IMR-90 (cell line): ENCODE measurements around the gene TRAPPC3L. TPM values are rescaled to one million over a fixed set of nuclear protein-coding genes. Genes with fewer than 3 reads are reported as not detected.

ENCODE experiments used
- ATAC-seq: fragments of 200-7000 bp; cut with Tn5 transposase; 2 replicates; pipeline ENCODE4 v1.9.1; 2020; ENCODE audit warnings: low read depth, mild to moderate bottlenecking, moderate library complexity
- BruUV-seq: library from RNA; stranded (reverse); fragments of 400-500 nt; replicated peaks from 2 replicates; lab custom pipeline; 2021; lab: Mats Ljungman, UMichigan
- CTCF ChIA-PET: fragments of 300-600 bp; formaldehyde crosslinking; extraction: SDS; loops from one replicate; lab custom pipeline; 2021; ENCODE audit warnings: antibody characterized with exemption; lab: Yijun Ruan, JAX
- POLR2A ChIA-PET: fragments of 300-600 bp; sonication (Branson Sonifier 250); formaldehyde crosslinking; loops from one replicate; lab custom pipeline; 2022; ENCODE audit warnings: antibody characterized with exemption; ENCODE audit not compliant: unreplicated experiment; lab: Charles Lee
- DNase-seq: peaks from one replicate; pipeline ENCODE4 v3.0.0; 2013
- H2AFZ ChIP-seq: replicated peaks from 2 replicates; pipeline ENCODE3; 2013; ENCODE audit warnings: low read length, mild to moderate bottlenecking; ENCODE audit not compliant: poor library complexity
- H2AK5ac ChIP-seq: 2 replicates; pipeline ENCODE4 v1.6.1; 2013; ENCODE audit warnings: low read depth, low read length, inconsistent platforms
- H2AK9ac ChIP-seq: replicated peaks from 2 replicates; pipeline ENCODE3; 2013; ENCODE audit warnings: mild to moderate bottlenecking, low read depth, low read length, moderate library complexity; ENCODE audit not compliant: poor library complexity
- H2BK120ac ChIP-seq: 2 replicates; pipeline ENCODE4 v1.6.1; 2013; ENCODE audit warnings: low read depth, low read length, inconsistent platforms
- H2BK15ac ChIP-seq: 3 replicates; pipeline ENCODE4 v1.6.1; 2013; ENCODE audit warnings: low read depth, low read length, inconsistent platforms
- H2BK20ac ChIP-seq: 2 replicates; pipeline ENCODE4 v1.6.1; 2013; ENCODE audit warnings: low read depth, mild to moderate bottlenecking, inconsistent platforms, low read length, moderate library complexity
- H2BK5ac ChIP-seq: 2 replicates; pipeline ENCODE4 v1.6.1; 2013; ENCODE audit warnings: mild to moderate bottlenecking, low read depth, low read length, inconsistent platforms; ENCODE audit not compliant: poor library complexity, severe bottlenecking
- H3K14ac ChIP-seq: replicated peaks from 2 replicates; pipeline ENCODE4 v1.6.1; 2013; ENCODE audit warnings: low read depth, low read length, inconsistent platforms
- H3K18ac ChIP-seq: 2 replicates; pipeline ENCODE4 v1.6.1; 2013; ENCODE audit warnings: low read depth, low read length, control low read depth
- H3K23ac ChIP-seq: 2 replicates; pipeline ENCODE4 v1.6.1; 2013; ENCODE audit warnings: low read depth, low read length, inconsistent platforms
- H3K27ac ChIP-seq: 2 replicates; pipeline ENCODE4 v1.5.1; 2013; ENCODE audit warnings: mild to moderate bottlenecking, control low read depth, low read length; ENCODE audit not compliant: insufficient read depth
- H3K27me3 ChIP-seq: 2 replicates; pipeline ENCODE4 v1.6.1; 2013; ENCODE audit warnings: low read length; ENCODE audit not compliant: control insufficient read depth, insufficient read depth
- H3K36me3 ChIP-seq: 2 replicates; pipeline ENCODE4 v1.6.1; 2013; ENCODE audit warnings: low read length, mixed read lengths; ENCODE audit not compliant: control insufficient read depth, insufficient read depth
- H3K4ac ChIP-seq: 2 replicates; pipeline ENCODE4 v1.6.1; 2013; ENCODE audit warnings: low read depth, low read length, inconsistent platforms
- H3K4me1 ChIP-seq: 2 replicates; pipeline ENCODE4 v1.6.1; 2013; ENCODE audit warnings: low read length, mixed read lengths; ENCODE audit not compliant: control insufficient read depth, insufficient read depth
- H3K4me2 ChIP-seq: 2 replicates; pipeline ENCODE4 v1.6.1; 2013; ENCODE audit warnings: low read depth, mild to moderate bottlenecking, control low read depth, low read length, moderate library complexity
- H3K4me3 ChIP-seq: 2 replicates; pipeline ENCODE4 v1.5.1; 2013; ENCODE audit warnings: low read depth, mild to moderate bottlenecking, control low read depth, low read length, moderate library complexity; ENCODE audit not compliant: insufficient read depth
- H3K56ac ChIP-seq: 2 replicates; pipeline ENCODE4 v1.6.1; 2013; ENCODE audit warnings: low read length, inconsistent platforms; ENCODE audit not compliant: insufficient read depth; ENCODE audit errors: extremely low read depth
- H3K79me1 ChIP-seq, 2 experiments: 2 replicates each; pipeline ENCODE4 v1.6.1; 2013; ENCODE audit warnings: low read length in 2 of 2, inconsistent platforms in 1 of 2, low read depth in 1 of 2
- H3K9ac ChIP-seq: 2 replicates; pipeline ENCODE4 v1.6.1; 2013; ENCODE audit warnings: low read depth, low read length, control low read depth
- H3K9me1 ChIP-seq: 2 replicates; pipeline ENCODE4 v1.6.1; 2013; ENCODE audit warnings: low read length, inconsistent platforms; ENCODE audit not compliant: insufficient read depth
- H3K9me3 ChIP-seq: 2 replicates; pipeline ENCODE4 v1.6.1; 2013; ENCODE audit warnings: low read length; ENCODE audit not compliant: control insufficient read depth, insufficient read depth
- H4K20me1 ChIP-seq: 2 replicates; pipeline ENCODE4 v1.6.1; 2013; ENCODE audit warnings: low read length, inconsistent platforms; ENCODE audit not compliant: insufficient read depth
- H4K5ac ChIP-seq: 2 replicates; pipeline ENCODE4 v1.6.1; 2013; ENCODE audit warnings: mild to moderate bottlenecking, low read depth, low read length, control low read depth
- H4K8ac ChIP-seq, 2 experiments: 2 replicates each; pipeline ENCODE4 v1.6.1; 2013; ENCODE audit warnings: low read depth in 2 of 2, low read length in 2 of 2, control low read depth in 1 of 2, inconsistent platforms in 1 of 2
- H4K91ac ChIP-seq: 2 replicates; pipeline ENCODE4 v1.6.1; 2013; ENCODE audit warnings: low read depth, low read length, inconsistent platforms; ENCODE audit not compliant: insufficient read depth
- BHLHE40 ChIP-seq: fragments of 150-350 bp; IDR thresholded peaks from 2 replicates; pipeline ENCODE4 v1.6.1; 2016; ENCODE audit warnings: mild to moderate bottlenecking, low read depth, low read length
- CEBPB ChIP-seq: IDR thresholded peaks from 2 replicates; pipeline ENCODE4 v1.6.1; 2012; ENCODE audit warnings: low read depth, low read length, improper control_type of control experiment
- CHD1 ChIP-seq: IDR thresholded peaks from 2 replicates; pipeline ENCODE4 v1.6.1; 2012; ENCODE audit warnings: low read depth, low read length, improper control_type of control experiment
- CTCF ChIP-seq: conservative IDR thresholded peaks from 2 replicates; pipeline ENCODE4 v1.5.1; 2012; ENCODE audit warnings: mild to moderate bottlenecking, low read depth, low read length, improper control_type of control experiment
- ELK1 ChIP-seq: fragments of 150-350 bp; IDR thresholded peaks from 2 replicates; pipeline ENCODE4 v1.6.1; 2016; ENCODE audit warnings: low read depth, mild to moderate bottlenecking, low read length, moderate library complexity, borderline replicate concordance
- FOS ChIP-seq: fragments of 150-350 bp; IDR thresholded peaks from 2 replicates; pipeline ENCODE4 v1.6.1; 2016; ENCODE audit warnings: low read depth, low read length
- MAFK ChIP-seq: IDR thresholded peaks from 2 replicates; pipeline ENCODE4 v1.6.1; 2012; ENCODE audit warnings: low read depth, low read length, improper control_type of control experiment
- MAZ ChIP-seq: IDR thresholded peaks from 2 replicates; pipeline ENCODE4 v1.6.1; 2012; ENCODE audit warnings: low read depth, mild to moderate bottlenecking, low read length, improper control_type of control experiment, moderate library complexity, borderline replicate concordance
- MXI1 ChIP-seq: IDR thresholded peaks from 2 replicates; pipeline ENCODE4 v1.6.1; 2012; ENCODE audit warnings: low read depth, mild to moderate bottlenecking, low read length, moderate library complexity, borderline replicate concordance
- NFE2L2 ChIP-seq: fragments of 150-350 bp; IDR thresholded peaks from 2 replicates; pipeline ENCODE4 v1.6.1; 2016; ENCODE audit warnings: low read depth, mild to moderate bottlenecking, low read length
- POLR2A ChIP-seq: IDR thresholded peaks from 2 replicates; pipeline ENCODE4 v1.6.1; 2012; ENCODE audit warnings: mild to moderate bottlenecking, low read depth, low read length
- RAD21 ChIP-seq: IDR thresholded peaks from 2 replicates; pipeline ENCODE4 v1.6.1; 2012; ENCODE audit warnings: low read length, improper control_type of control experiment
- RCOR1 ChIP-seq: IDR thresholded peaks from 2 replicates; pipeline ENCODE4 v1.6.1; 2012; ENCODE audit warnings: mild to moderate bottlenecking, low read length, improper control_type of control experiment; ENCODE audit not compliant: insufficient replicate concordance
- RFX5 ChIP-seq: IDR thresholded peaks from 2 replicates; pipeline ENCODE4 v1.8.0; 2012; ENCODE audit warnings: low read depth, mild to moderate bottlenecking, low read length, moderate library complexity
- USF2 ChIP-seq: fragments of 150-350 bp; IDR thresholded peaks from 2 replicates; pipeline ENCODE4 v1.6.1; 2017; ENCODE audit warnings: mild to moderate bottlenecking, antibody characterized with exemption, low read length, low read depth
- WGBS, 2 experiments: methylation state at CpG; one replicate each; pipeline versions ENCODE4 v1.1.5 to v1.1.7; 2013; ENCODE audit warnings: missing lambda C conversion rate in 2 of 2; ENCODE audit not compliant: insufficient read length in 1 of 2; ENCODE audit errors: extremely low coverage in 2 of 2; 5-methylcytosine and 5-hydroxymethylcytosine counted together
- dilution Hi-C: fragments of 300-500 bp; cut with HindIII; formaldehyde crosslinking; loops from one replicate; pipeline ENCODE4 v1.14.3; 2018; ENCODE audit warnings: low sequenced_read_pairs; ENCODE audit not compliant: unreplicated experiment
- in situ Hi-C: fragments of 300-500 bp; cut with MboI; formaldehyde crosslinking; loops from 3 replicates; pipeline ENCODE4 v1.14.3; 2019; ENCODE audit warnings: low sequenced_read_pairs, inconsistent platforms, mixed read lengths
- intact Hi-C: fragments of 100-400 bp; cut with micrococcal nuclease; formaldehyde crosslinking; loops from 2 replicates; pipeline ENCODE4 v1.10.0; 2022
- polyA plus RNA-seq, 3 experiments: library from polyadenylated mRNA; depleted of rRNA; stranded (reverse); fragments of >200 nt; gene quantifications; 2 replicates each; pipeline ENCODE4 v1.2.3, GENCODE V29; 2012; ENCODE audit warnings: low replicate concordance in 1 of 3
- total RNA-seq: library from RNA; depleted of rRNA; stranded (reverse); fragments of >200 nt; gene quantifications from 2 replicates; pipeline ENCODE4 v1.2.3, GENCODE V29; 2012

Gene TRAPPC3L
- total and polyA plus RNA-seq, 2 of the 4 experiments (the other 2 are of a cell fraction) = 0.03 TPM; not detected in 1

- WGBS, 2 experiments = 92% methylated on average over 2 of the region's 9 CpGs; no CpG with 5 or more reads in 1 of the 2 experiments
- in situ Hi-C loops (loop anchor here (5.0 kb wide), 1 partner anchor 297 kb away; no protein-coding TSS in a partner anchor), dilution Hi-C loops (no loop called here), intact Hi-C loops (loop anchor here (5.0 kb wide), 1 partner anchor 117 kb away; no protein-coding TSS in a partner anchor)
- Histone ChIP-seq H3K56ac (no peak overlapping the region), H3K9me3 (no peaks in the 10 kb centered on the region), H3K4me3 (no peak overlapping the region), H3K9me1 (peaks cover 3% of the 10 kb centered on the region; the same call in 1 of the 2 replicates), H3K23ac (peak overlapping the region; percentile 4; the same call in 1 of the 2 replicates), H2AK9ac (no peak overlapping the region), H3K4me1 (peaks cover 8% of the 10 kb centered on the region), H4K8ac (peak overlapping the region in 1 of 2 experiments; percentile 84; a peak in 2 of 4 replicates), H3K4ac (peak overlapping the region; percentile 17; the same call in 1 of the 2 replicates), H2AK5ac (peak overlapping the region; percentile 36; the same call in 1 of the 2 replicates), H3K4me2 (no peak overlapping the region), H3K18ac (no peak overlapping the region; the same call in 1 of the 2 replicates), H3K14ac (0 out of 2 replicates have a peak overlapping the region, but pooled peaks have one; percentile 2), H2BK15ac (no peak overlapping the region; the same call in 2 of the 3 replicates), H2BK5ac (peak overlapping the region; percentile 4), H3K27ac (no peak overlapping the region), H4K91ac (peak overlapping the region; percentile 38), H2BK120ac (peak overlapping the region; percentile 22), H2AFZ (peak overlapping the region; percentile 71), H3K9ac (no peak overlapping the region), H3K27me3 (no peaks in the 10 kb centered on the region), H3K79me1 (peaks cover 0 to under 1% of the 10 kb centered on the region in 2 experiments; a peak in 2 of 4 replicates), H4K5ac (no peak overlapping the region), H4K20me1 (no peaks in the 10 kb centered on the region), H2BK20ac (peak overlapping the region; percentile 6; the same call in 1 of the 2 replicates), H3K36me3 (no peaks in the 10 kb centered on the region)
- DNase-seq (no peak), ATAC-seq (no peak)
- ChIA-PET CTCF (interaction anchor here (1.7 to 2.3 kb wide), 2 partner anchors 30 to 295 kb away, joined by 12 read pairs; no protein-coding TSS in a partner anchor), POLR2A (no interaction called here)
- BruUV-seq = no TSS peak
- TF ChIP-seq CTCF (no peak), ELK1 (no peak), BHLHE40 (no peak), POLR2A (no peak), RFX5 (no peak), CEBPB (no peak), MAFK (no peak), RCOR1 (no peak), RAD21 (no peak), CHD1 (no peak), MAZ (no peak), MXI1 (no peak), NFE2L2 (no peak), USF2 (no peak), FOS (no peak)
These were observed 18.3 kb upstream of the TRAPPC3L start for GRCh38 chr6:116563830-116564229.
